T-cell (primary cell): ENCODE results near the gene CENPQ. TPM values are rescaled to one million over a fixed set of nuclear protein-coding genes. Genes with fewer than 3 reads are reported as not detected.

Source experiments
- ATAC-seq, 4 experiments: fragments of 200-7000 bp in 3 of 4; fragments of 150-1000 bp in 1 of 4; cut with Tn5 transposase; replicated peaks in 1 of 4; 1 replicate in 3 of 4; 2 replicates in 1 of 4; pipeline ENCODE4 v1.10.0; 2021; ENCODE audit warnings: moderate library complexity in 3 of 4, mild to moderate bottlenecking in 2 of 4, moderate number of reproducible peaks in 1 of 4
- CTCF ChIA-PET, 2 donors: fragments of 300-600 bp; sonication (Branson Sonifier 250); formaldehyde crosslinking; loops; one replicate each; lab custom pipeline; 2022; ENCODE audit warnings: antibody characterized with exemption in 2 of 2; lab: Charles Lee
- POLR2A ChIA-PET, 2 donors: fragments of 300-600 bp; sonication (Branson Sonifier 250); formaldehyde crosslinking; loops; one replicate each; lab custom pipeline; 2022; ENCODE audit warnings: antibody characterized with exemption in 2 of 2; lab: Charles Lee
- DNase-seq, 35 experiments: peaks; one replicate each; pipeline versions ENCODE4 v3.0.0 to v3.0.0-alpha.2; 2013 to 2023
- H3K27ac ChIP-seq: one replicate; pipeline ENCODE4 v1.5.1; 2013; ENCODE audit warnings: low read length
- H3K27me3 ChIP-seq, 2 experiments: replicated peaks in 1 of 2; 1 replicate in 1 of 2; 2 replicates in 1 of 2; pipeline versions ENCODE4 v1.6.1 to v1.7.0; 2013; ENCODE audit warnings: low read length in 1 of 2, mixed read lengths in 1 of 2; ENCODE audit not compliant: control insufficient read depth in 2 of 2, insufficient read depth in 2 of 2; ENCODE audit errors: extremely low read depth in 1 of 2
- H3K36me3 ChIP-seq, 2 donors: 1 replicate in 1 of 2; 2 replicates in 1 of 2; pipeline versions ENCODE4 v1.6.1 to v1.7.0; 2013; ENCODE audit warnings: low read length in 1 of 2; ENCODE audit not compliant: control insufficient read depth in 2 of 2, insufficient read depth in 1 of 2; ENCODE audit errors: extremely low read depth in 1 of 2
- H3K4me1 ChIP-seq, 2 experiments: 1 replicate in 1 of 2; 2 replicates in 1 of 2; pipeline versions ENCODE4 v1.6.1 to v1.7.0; 2013; ENCODE audit warnings: low read length in 2 of 2, mixed read lengths in 1 of 2; ENCODE audit not compliant: insufficient read depth in 2 of 2, control insufficient read depth in 1 of 2; ENCODE audit errors: extremely low read depth in 1 of 2
- H3K4me3 ChIP-seq, 2 donors: 1 replicate in 1 of 2; 2 replicates in 1 of 2; pipeline versions ENCODE4 v1.5.1 to v1.7.0; 2013; ENCODE audit warnings: mild to moderate bottlenecking in 2 of 2, low read length in 1 of 2, moderate library complexity in 1 of 2; ENCODE audit not compliant: control insufficient read depth in 1 of 2; ENCODE audit errors: extremely low read depth in 1 of 2
- H3K9me3 ChIP-seq: 2 replicates; pipeline ENCODE4 v1.7.0; 2013
- H3K27ac Mint-ChIP-seq, 2 donors: one replicate each; pipeline ENCODE4 v1.8.0; 2020 to 2021; ENCODE audit warnings: mild to moderate bottlenecking in 2 of 2, mixed read lengths in 2 of 2
- H3K27me3 Mint-ChIP-seq, 2 donors: one replicate each; pipeline ENCODE4 v1.8.0; 2021 to 2022; ENCODE audit warnings: mixed read lengths in 2 of 2
- H3K36me3 Mint-ChIP-seq: one replicate; pipeline ENCODE4 v1.8.0; 2021; ENCODE audit warnings: mixed read lengths
- H3K4me1 Mint-ChIP-seq, 3 donors: one replicate each; pipeline ENCODE4 v1.8.0; 2020 to 2022; ENCODE audit warnings: mixed read lengths in 3 of 3, mild to moderate bottlenecking in 1 of 3
- H3K4me3 Mint-ChIP-seq, 3 donors: one replicate each; pipeline ENCODE4 v1.8.0; 2020 to 2022; ENCODE audit warnings: mild to moderate bottlenecking in 3 of 3, mixed read lengths in 3 of 3, moderate library complexity in 3 of 3
- H3K9me3 Mint-ChIP-seq, 3 donors: one replicate each; pipeline ENCODE4 v1.8.0; 2020 to 2022; ENCODE audit warnings: mixed read lengths in 3 of 3
- WGBS: methylation state at CpG from one replicate; pipeline ENCODE4 v1.1.5; 2013; ENCODE audit warnings: missing lambda C conversion rate; ENCODE audit not compliant: insufficient coverage; 5-methylcytosine and 5-hydroxymethylcytosine counted together
- total RNA-seq, 35 experiments: library from RNA in 6 of 35; stranded (reverse) in 6 of 35; fragments of 120-200 nt in 1 of 35; gene quantifications; one replicate each; pipeline versions ENCODE4 v1.2.1 to v1.2.4 and lab custom pipeline; 2013 to 2026

Gene CENPQ
- total RNA-seq, 5 donors from 2014 or later (not counting 1 experiment from before 2014, with no cell fraction given): 1.5 to 4.4 (median 3.8) TPM

GRCh38 chr6:49513153-49513989 is 50.2 kb downstream of the CENPQ start:
- Mint-ChIP-seq H3K9me3 (no peaks in the 10 kb centered on the region), H3K27ac (no peak overlapping the region), H3K4me3 (no peak overlapping the region), H3K4me1 (no peaks in the 10 kb centered on the region), H3K27me3 (peaks cover 13% of the 10 kb centered on the region in 2 donors), H3K36me3 (no peaks in the 10 kb centered on the region)
- Histone ChIP-seq H3K36me3 (no peaks in the 10 kb centered on the region), H3K27ac (no peak overlapping the region), H3K9me3 (no peaks in the 10 kb centered on the region), H3K4me1 (no peaks in the 10 kb centered on the region), H3K27me3 (no peaks in the 10 kb centered on the region), H3K4me3 (no peak overlapping the region)
- no peak for DNase-seq
- ChIA-PET POLR2A (interaction anchor here in 1 of 2 donors (0.6 kb wide), 1 partner anchor 33 kb away, joined by 3 read pairs; no protein-coding TSS in a partner anchor), CTCF (no interaction called here)
- no CpG with 5 or more reads among the region's 2 CpGs for WGBS
- no peak for ATAC-seq

- no peak overlapping the region for H3K27ac ChIP-seq
- Mint-ChIP-seq H3K9me3 (no peaks in the 10 kb centered on the region), H3K4me1 (no peaks in the 10 kb centered on the region), H3K27ac (no peak overlapping the region), H3K27me3 (peaks cover 12 to 13% of the 10 kb centered on the region in 2 donors), H3K36me3 (no peaks in the 10 kb centered on the region), H3K4me3 (no peak overlapping the region)
- H3K36me3 ChIP-seq: no peaks in the 10 kb centered on the region
- no peaks in the 10 kb centered on the region for H3K27me3 ChIP-seq
- DNase-seq (no peak), ATAC-seq (no peak)
- no CpG with 5 or more reads among the region's 8 CpGs for WGBS
- H3K4me3 ChIP-seq: no peak overlapping the region
- no peaks in the 10 kb centered on the region for H3K4me1 ChIP-seq
- H3K9me3 ChIP-seq: no peaks in the 10 kb centered on the region
- ChIA-PET CTCF (interaction anchor here in 1 of 2 donors (0.9 kb wide), 1 partner anchor 17 kb away, joined by 3 read pairs; no protein-coding TSS in a partner anchor), POLR2A (no interaction called here)
These were observed 51.7 kb downstream of the CENPQ start for GRCh38 chr6:49514571-49515484.

GRCh38 chr6:49515485-49516146 is 52.4 kb downstream of the CENPQ start:
- Histone ChIP-seq H3K27me3 (no peaks in the 10 kb centered on the region), H3K27ac (no peak overlapping the region), H3K4me1 (no peaks in the 10 kb centered on the region), H3K36me3 (no peaks in the 10 kb centered on the region), H3K9me3 (no peaks in the 10 kb centered on the region), H3K4me3 (no peak overlapping the region)
- 77% methylated on average over 3 of the region's 10 CpGs for WGBS
- no peak for ATAC-seq
- POLR2A ChIA-PET: no interaction called here
- Mint-ChIP-seq H3K4me3 (no peak overlapping the region), H3K4me1 (no peaks in the 10 kb centered on the region), H3K27ac (no peak overlapping the region), H3K27me3 (peaks cover 13% of the 10 kb centered on the region in 2 donors), H3K9me3 (no peaks in the 10 kb centered on the region), H3K36me3 (no peaks in the 10 kb centered on the region)
- CTCF ChIA-PET: interaction anchor here in 1 of 2 donors (0.9 kb wide), 1 partner anchor 17 kb away, joined by 3 read pairs; no protein-coding TSS in a partner anchor
- no peak for DNase-seq

- Histone ChIP-seq H3K9me3 (no peaks in the 10 kb centered on the region), H3K36me3 (no peaks in the 10 kb centered on the region), H3K4me3 (no peak overlapping the region), H3K27ac (no peak overlapping the region), H3K27me3 (no peaks in the 10 kb centered on the region), H3K4me1 (no peaks in the 10 kb centered on the region)
- H3K4me3 Mint-ChIP-seq: no peak overlapping the region
- POLR2A ChIA-PET: no interaction called here
- H3K27ac Mint-ChIP-seq: no peak overlapping the region
- H3K36me3 Mint-ChIP-seq: no peaks in the 10 kb centered on the region
- CTCF ChIA-PET: no interaction called here
- no peak for DNase-seq
- no peak for ATAC-seq
- H3K27me3 Mint-ChIP-seq: peaks cover 13% of the 10 kb centered on the region in 2 donors
- H3K4me1 Mint-ChIP-seq: no peaks in the 10 kb centered on the region
- no peaks in the 10 kb centered on the region for H3K9me3 Mint-ChIP-seq
- WGBS: 72% methylated on average over 2 of the region's 4 CpGs
These were observed 53.0 kb downstream of the CENPQ start for GRCh38 chr6:49516147-49516505.

- Histone ChIP-seq H3K27ac (no peak overlapping the region), H3K4me1 (no peaks in the 10 kb centered on the region), H3K9me3 (no peaks in the 10 kb centered on the region), H3K4me3 (no peak overlapping the region), H3K36me3 (no peaks in the 10 kb centered on the region), H3K27me3 (no peaks in the 10 kb centered on the region)
- H3K27me3 Mint-ChIP-seq: peaks cover 11 to 13% of the 10 kb centered on the region in 2 donors
- H3K36me3 Mint-ChIP-seq: no peaks in the 10 kb centered on the region
- H3K9me3 Mint-ChIP-seq: no peaks in the 10 kb centered on the region
- ATAC-seq: no peak
- DNase-seq: no peak
- no peaks in the 10 kb centered on the region for H3K4me1 Mint-ChIP-seq
- no peak overlapping the region for H3K4me3 Mint-ChIP-seq
- WGBS: 100% methylated on average over 1 of the region's 2 CpGs
- CTCF ChIA-PET: interaction anchor here in 1 of 2 donors (0.5 to 1.6 kb wide), 2 partner anchors 16 to 107 kb away, joined by 3 to 4 read pairs; no protein-coding TSS in a partner anchor
- POLR2A ChIA-PET: no interaction called here
- H3K27ac Mint-ChIP-seq: no peak overlapping the region
These were observed 54.7 kb downstream of the CENPQ start for GRCh38 chr6:49517919-49518318.

- Mint-ChIP-seq H3K27me3 (peaks cover 3 to 4% of the 10 kb centered on the region in 2 donors), H3K4me3 (no peak overlapping the region), H3K9me3 (no peaks in the 10 kb centered on the region), H3K4me1 (no peaks in the 10 kb centered on the region), H3K36me3 (no peaks in the 10 kb centered on the region), H3K27ac (no peak overlapping the region)
- Histone ChIP-seq H3K36me3 (no peaks in the 10 kb centered on the region), H3K4me1 (no peaks in the 10 kb centered on the region), H3K4me3 (no peak overlapping the region), H3K9me3 (no peaks in the 10 kb centered on the region), H3K27me3 (no peaks in the 10 kb centered on the region), H3K27ac (no peak overlapping the region)
- CTCF ChIA-PET: no interaction called here
- ATAC-seq (no peak), DNase-seq (no peak)
- POLR2A ChIA-PET: no interaction called here
- WGBS: no CpG with 5 or more reads among the region's 1 CpG
These were observed 56.5 kb downstream of the CENPQ start for GRCh38 chr6:49519660-49520059.
